ENCODE data around the gene MPC1. TPM values are rescaled to one million over a fixed set of nuclear protein-coding genes. Genes with fewer than 3 reads are reported as not detected.

The MPC1 gene
- total RNA-seq, 2 donors from 2014 or later = 93.7 to 144 TPM

GRCh38 chr6:166412911-166413384 lies 30.2 kb upstream of the MPC1 start:
- Histone ChIP-seq H3K27ac (no peak overlapping the region), H3K9ac (ENCODE audit: low read depth in 2 of 2, low read length in 2 of 2) (no peak overlapping the region), H3K9me3 (no peaks in the 10 kb centered on the region), H3K36me3 (no peaks in the 10 kb centered on the region), H3K4me3 (no peak overlapping the region), H3K27me3 (no peaks in the 10 kb centered on the region), H3K4me1 (no peaks in the 10 kb centered on the region)
- intact Hi-C loops (cut with DNase I) = no loop called here
- no peak for DNase-seq
- TF ChIP-seq CTCF (IDR thresholded peaks at IDR 0.05) = no peak

GRCh38 chr6:166412156-166412910 lies 29.6 kb upstream of the MPC1 start:
- DNase-seq = no peak
- TF ChIP-seq CTCF (IDR thresholded peaks at IDR 0.05) = no peak
- intact Hi-C loops (cut with DNase I) = no loop called here
- Histone ChIP-seq H3K4me1 (no peaks in the 10 kb centered on the region), H3K4me3 (no peak overlapping the region), H3K9ac (ENCODE audit: low read depth in 2 of 2, low read length in 2 of 2) (no peak overlapping the region), H3K36me3 (no peaks in the 10 kb centered on the region), H3K27me3 (no peaks in the 10 kb centered on the region), H3K9me3 (no peaks in the 10 kb centered on the region), H3K27ac (no peak overlapping the region)

- intact Hi-C loops (cut with DNase I) = no loop called here
- Histone ChIP-seq H3K9ac (ENCODE audit: low read depth in 2 of 2, low read length in 2 of 2) (no peak overlapping the region), H3K9me3 (no peaks in the 10 kb centered on the region), H3K27me3 (no peaks in the 10 kb centered on the region), H3K4me1 (no peaks in the 10 kb centered on the region), H3K4me3 (no peak overlapping the region), H3K36me3 (no peaks in the 10 kb centered on the region), H3K27ac (no peak overlapping the region)
- DNase-seq = no peak
- TF ChIP-seq CTCF (IDR thresholded peaks at IDR 0.05) = no peak
These were observed 29.0 kb upstream of the MPC1 start for GRCh38 chr6:166411721-166412151.

GRCh38 chr6:166411271-166411670 lies 28.5 kb upstream of the MPC1 start:
- no peak for DNase-seq
- Histone ChIP-seq H3K27ac (no peak overlapping the region), H3K36me3 (no peaks in the 10 kb centered on the region), H3K4me3 (no peak overlapping the region), H3K9me3 (no peaks in the 10 kb centered on the region), H3K27me3 (no peaks in the 10 kb centered on the region), H3K9ac (ENCODE audit: low read depth in 2 of 2, low read length in 2 of 2) (no peak overlapping the region), H3K4me1 (no peaks in the 10 kb centered on the region)
- intact Hi-C loops (cut with DNase I) = no loop called here
- TF ChIP-seq CTCF (IDR thresholded peaks at IDR 0.05) = no peak

GRCh38 chr6:166410426-166410935 lies 27.7 kb upstream of the MPC1 start:
- Histone ChIP-seq H3K9ac (ENCODE audit: low read depth in 2 of 2, low read length in 2 of 2) (no peak overlapping the region), H3K4me1 (no peaks in the 10 kb centered on the region), H3K9me3 (no peaks in the 10 kb centered on the region), H3K36me3 (no peaks in the 10 kb centered on the region), H3K27me3 (no peaks in the 10 kb centered on the region), H3K27ac (no peak overlapping the region), H3K4me3 (no peak overlapping the region)
- DNase-seq = no peak
- no peak for TF ChIP-seq CTCF (IDR thresholded peaks at IDR 0.05)
- intact Hi-C loops (cut with DNase I) = no loop called here

Measured in colonic mucosa (tissue), 4 donors.